ENCODE results near the gene NEMP2. TPM values are rescaled to one million over a fixed set of nuclear protein-coding genes. Genes with fewer than 3 reads are reported as not detected.
A peak's percentile ranks its signal among the peaks of the same experiment; 100 is the strongest.

The NEMP2 gene
- total RNA-seq, 1 experiment from 2014 or later = 16.9 TPM

DNA sequence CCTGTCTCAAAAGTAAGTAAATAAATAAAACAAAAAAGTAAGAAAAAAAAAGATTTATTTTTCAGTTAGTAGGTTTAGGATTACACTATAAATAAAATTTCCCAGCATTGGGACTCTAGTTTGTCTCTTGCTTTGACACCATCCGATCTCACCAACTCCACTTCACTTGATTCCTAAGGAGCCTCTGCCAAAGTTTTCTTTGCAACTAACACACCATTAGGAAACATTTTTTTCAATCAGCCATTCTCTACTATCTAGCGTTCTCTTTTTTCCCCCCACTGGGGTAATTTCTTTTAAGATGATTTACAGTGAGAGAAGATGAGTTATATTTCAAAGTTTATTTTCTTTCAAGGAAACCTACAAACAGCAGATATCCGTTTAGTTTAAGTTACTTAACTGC lies 10.6 kb upstream of the NEMP2 start:
- H3K36me3 ChIP-seq = no peaks in the 10 kb centered on the region
- H3K27ac ChIP-seq = peak overlapping the region; percentile 79
- H3K9me3 ChIP-seq (replicated peaks) = peaks cover 6% of the 10 kb centered on the region; the same call in 1 of the 2 replicates
- no peaks in the 10 kb centered on the region for H3K27me3 ChIP-seq (replicated peaks)
- H3K4me1 ChIP-seq (replicated peaks) = 0 out of 2 replicates have a peak, but pooled peaks cover 3% of the 10 kb centered on the region
- H3K4me3 ChIP-seq = peak overlapping the region; percentile 15
- DNase-seq (ENCODE audit: low read depth in 1 of 2, low spot score in 2 of 2) = peak in 1 of 2 experiments; percentile 45

DNA sequence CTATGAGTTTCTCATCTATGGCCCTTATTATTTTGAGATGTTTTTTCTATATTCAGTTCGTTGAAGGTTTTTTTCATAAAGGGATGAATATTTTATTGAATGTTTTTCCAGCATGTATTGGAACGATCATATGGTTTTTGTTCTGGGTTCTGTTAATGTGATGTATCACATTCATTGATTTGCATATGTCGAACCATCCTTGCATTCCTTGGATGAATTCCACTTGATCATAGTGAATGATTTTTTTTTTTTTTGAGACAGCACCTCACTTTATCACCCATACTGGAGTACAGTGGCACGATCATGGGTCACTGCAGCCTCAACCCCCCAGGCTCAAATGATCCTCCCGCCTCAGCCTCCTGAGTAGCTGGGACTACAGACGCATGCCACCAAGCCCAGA lies 5.5 kb upstream of the NEMP2 start:
- peaks cover 6% of the 10 kb centered on the region; the same call in 1 of the 2 replicates for H3K4me1 ChIP-seq (replicated peaks)
- H3K27ac ChIP-seq = no peak overlapping the region
- H3K4me3 ChIP-seq = no peak overlapping the region
- no peaks in the 10 kb centered on the region for H3K27me3 ChIP-seq (replicated peaks)
- no peak for DNase-seq (ENCODE audit: low read depth in 1 of 2, low spot score in 2 of 2)
- no peaks in the 10 kb centered on the region for H3K36me3 ChIP-seq
- H3K9me3 ChIP-seq (replicated peaks) = peaks cover 13% of the 10 kb centered on the region; the same call in 1 of the 2 replicates

DNA sequence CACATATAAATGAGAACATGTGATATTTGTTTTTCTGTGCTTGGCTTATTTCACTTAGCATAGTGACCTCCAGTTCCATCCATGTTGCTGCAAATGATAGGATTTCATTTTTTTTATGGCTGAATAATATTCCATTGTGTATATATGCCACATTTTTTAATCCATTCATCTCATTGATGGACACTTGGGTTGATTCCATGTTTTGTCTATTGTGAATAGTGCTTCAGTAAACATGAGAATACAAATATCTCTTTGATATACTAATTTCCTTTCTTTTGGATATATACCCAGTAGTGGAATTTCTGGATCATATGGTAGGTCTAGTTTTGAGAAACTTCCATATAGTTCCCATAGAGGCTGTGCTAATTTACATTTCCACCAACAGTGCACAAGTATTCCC lies 3.7 kb upstream of the NEMP2 start:
- peaks cover 12% of the 10 kb centered on the region for H3K4me1 ChIP-seq (replicated peaks)
- no peak overlapping the region for H3K27ac ChIP-seq
- no peak overlapping the region for H3K4me3 ChIP-seq
- no peaks in the 10 kb centered on the region for H3K36me3 ChIP-seq
- DNase-seq (ENCODE audit: low read depth in 1 of 2, low spot score in 2 of 2) = no peak
- H3K27me3 ChIP-seq (replicated peaks) = no peaks in the 10 kb centered on the region
- H3K9me3 ChIP-seq (replicated peaks) = peaks cover 13% of the 10 kb centered on the region; the same call in 1 of the 2 replicates

DNA sequence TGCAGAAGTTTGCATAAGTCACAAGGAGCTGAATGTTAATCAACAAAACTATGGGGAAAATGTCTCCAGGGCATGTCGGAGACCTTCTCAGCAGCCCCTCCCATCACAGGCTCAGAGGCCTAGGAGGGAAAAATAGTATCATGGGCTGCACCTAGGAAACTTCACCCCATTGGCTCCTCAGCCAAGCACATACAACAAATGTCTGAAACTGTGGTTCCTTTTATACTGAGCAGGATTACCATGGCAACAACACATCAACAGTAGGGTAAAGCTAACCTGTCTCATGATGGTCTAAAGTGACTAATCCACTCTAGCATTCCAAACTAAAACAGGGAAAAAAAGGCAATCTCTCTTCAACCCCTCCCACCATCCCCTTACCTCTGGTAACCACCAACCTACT lies 3.2 kb upstream of the NEMP2 start:
- no peak for DNase-seq (ENCODE audit: low read depth in 1 of 2, low spot score in 2 of 2)
- Histone ChIP-seq H3K36me3 (no peaks in the 10 kb centered on the region), H3K4me3 (no peak overlapping the region), H3K27me3 (replicated peaks) (no peaks in the 10 kb centered on the region), H3K4me1 (replicated peaks) (peaks cover 14% of the 10 kb centered on the region), H3K9me3 (replicated peaks) (peaks cover 13% of the 10 kb centered on the region; the same call in 1 of the 2 replicates), H3K27ac (no peak overlapping the region)

- H3K9me3 ChIP-seq (replicated peaks) = peaks cover 12% of the 10 kb centered on the region; the same call in 1 of the 2 replicates
- peak overlapping the region; percentile 83 for H3K4me3 ChIP-seq
- DNase-seq (ENCODE audit: low read depth in 1 of 2, low spot score in 2 of 2) = no peak
- H3K36me3 ChIP-seq = no peaks in the 10 kb centered on the region
- H3K27ac ChIP-seq = no peak overlapping the region
- H3K27me3 ChIP-seq (replicated peaks) = no peaks in the 10 kb centered on the region
- peaks cover 14% of the 10 kb centered on the region for H3K4me1 ChIP-seq (replicated peaks)
Measured at GRCh38 chr2:190535586-190535985, 1.1 kb upstream of the NEMP2 start.

DNA sequence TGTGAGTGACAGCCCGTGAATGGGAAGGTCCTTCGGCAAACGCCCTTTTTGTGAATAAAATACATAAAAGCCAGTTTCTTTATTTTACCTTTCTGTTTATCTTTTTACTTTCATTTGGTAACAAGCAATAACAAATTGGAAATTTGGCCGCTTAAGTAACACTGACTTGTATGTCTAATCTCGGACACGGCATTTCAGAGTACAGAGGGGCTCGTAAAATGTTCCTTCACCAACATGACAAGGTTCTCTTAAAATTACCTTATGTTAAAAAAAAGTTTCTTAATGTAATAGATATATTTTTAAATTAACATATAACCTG lies 558 bp upstream of the NEMP2 start:
- Histone ChIP-seq H3K27ac (peak overlapping the region; percentile 96), H3K9me3 (replicated peaks) (peaks cover 7% of the 10 kb centered on the region; the same call in 1 of the 2 replicates), H3K36me3 (no peaks in the 10 kb centered on the region), H3K27me3 (replicated peaks) (no peaks in the 10 kb centered on the region), H3K4me1 (replicated peaks) (peaks cover 14% of the 10 kb centered on the region), H3K4me3 (peak overlapping the region; percentile 83)
- no peak for DNase-seq (ENCODE audit: low read depth in 1 of 2, low spot score in 2 of 2)

DNA sequence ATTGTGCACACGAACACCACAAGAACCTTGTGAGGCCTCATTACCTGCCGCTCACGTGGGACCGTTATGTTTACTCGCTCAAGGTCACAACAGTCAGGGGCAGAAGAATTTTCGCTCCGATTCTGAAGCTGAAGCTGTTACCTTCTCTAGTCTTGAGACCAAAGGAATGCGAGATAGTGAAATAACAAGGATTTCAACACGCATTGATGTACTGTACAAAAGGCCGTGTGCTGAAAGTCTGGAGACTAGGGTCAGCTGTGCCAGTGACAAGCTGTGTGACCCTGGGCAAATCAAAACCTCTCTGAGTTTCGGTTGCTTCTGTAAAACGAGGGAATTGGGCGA lies 583 bp downstream of the NEMP2 start:
- no peaks in the 10 kb centered on the region for H3K27me3 ChIP-seq (replicated peaks)
- peak overlapping the region; percentile 96 for H3K27ac ChIP-seq
- peaks cover 17% of the 10 kb centered on the region for H3K4me1 ChIP-seq (replicated peaks)
- H3K36me3 ChIP-seq = no peaks in the 10 kb centered on the region
- peak overlapping the region; percentile 83 for H3K4me3 ChIP-seq
- H3K9me3 ChIP-seq (replicated peaks) = 0 out of 2 replicates have a peak, but pooled peaks cover 2% of the 10 kb centered on the region
- no peak for DNase-seq (ENCODE audit: low read depth in 1 of 2, low spot score in 2 of 2)

GRCh38 chr2:190533175-190533967 lies 1.2 kb downstream of the NEMP2 start:
- H3K36me3 ChIP-seq = no peaks in the 10 kb centered on the region
- no peaks in the 10 kb centered on the region for H3K9me3 ChIP-seq (replicated peaks)
- H3K27ac ChIP-seq = peak overlapping the region; percentile 96
- no peaks in the 10 kb centered on the region for H3K27me3 ChIP-seq (replicated peaks)
- peak in 1 of 2 experiments; percentile 45 for DNase-seq (ENCODE audit: low read depth in 1 of 2, low spot score in 2 of 2)
- peak overlapping the region; percentile 83 for H3K4me3 ChIP-seq
- H3K4me1 ChIP-seq (replicated peaks) = peaks cover 17% of the 10 kb centered on the region

DNA sequence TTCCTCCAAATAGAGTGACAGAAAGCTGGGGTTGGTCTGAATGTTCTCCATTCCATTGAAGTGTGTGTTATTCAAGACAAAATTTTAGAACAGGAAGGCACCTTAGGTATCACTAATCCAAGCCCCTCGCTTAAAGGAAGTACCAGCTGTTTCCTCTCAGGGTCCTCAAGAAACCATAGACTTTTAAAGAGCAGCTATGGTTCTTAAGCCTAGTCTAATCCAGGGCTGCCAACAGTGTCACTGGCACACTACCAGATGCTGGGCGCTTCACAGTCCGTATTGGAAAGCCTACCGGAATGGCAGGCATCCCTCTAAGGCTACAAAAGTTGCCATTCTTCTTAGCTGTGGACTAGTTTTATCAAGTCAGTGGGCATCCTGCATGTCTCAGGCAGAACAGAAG lies 1.9 kb downstream of the NEMP2 start:
- Histone ChIP-seq H3K36me3 (no peaks in the 10 kb centered on the region), H3K9me3 (replicated peaks) (no peaks in the 10 kb centered on the region), H3K4me1 (replicated peaks) (peaks cover 17% of the 10 kb centered on the region), H3K27ac (no peak overlapping the region), H3K27me3 (replicated peaks) (no peaks in the 10 kb centered on the region), H3K4me3 (no peak overlapping the region)
- no peak for DNase-seq (ENCODE audit: low read depth in 1 of 2, low spot score in 2 of 2)

DNA sequence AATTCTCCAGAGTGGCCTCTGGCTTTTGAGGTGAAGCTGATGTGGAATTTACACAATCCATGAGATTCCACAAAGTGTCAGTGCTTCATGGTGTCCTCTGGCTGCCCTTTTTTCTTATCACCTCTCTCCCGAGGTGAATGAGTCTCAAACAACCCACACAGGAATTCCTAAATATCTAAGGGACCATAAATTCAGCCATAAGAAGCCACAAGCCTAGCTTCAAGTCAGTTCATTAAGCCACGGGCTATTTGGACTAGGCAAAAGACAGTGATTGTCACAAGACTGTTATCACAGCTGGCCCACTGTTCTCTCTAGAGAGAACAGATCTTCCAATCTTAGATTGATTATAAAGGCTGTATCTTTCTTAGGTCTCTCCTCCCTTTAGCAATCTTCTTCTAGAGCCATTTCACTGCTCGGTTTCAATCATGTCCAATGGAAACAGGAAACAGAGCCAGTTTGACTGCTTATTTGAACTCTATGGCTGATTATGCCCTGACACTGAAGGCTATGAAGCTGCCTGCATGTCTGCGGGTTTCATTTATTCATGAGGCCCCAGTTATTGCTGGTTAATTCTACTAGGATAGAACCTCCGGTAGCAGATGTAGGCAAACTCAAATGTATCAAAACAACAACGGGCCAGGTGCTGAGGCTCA lies 4.1 kb downstream of the NEMP2 start:
- Histone ChIP-seq H3K36me3 (no peaks in the 10 kb centered on the region; the same call in 1 of the 2 replicates), H3K4me1 (replicated peaks) (peaks cover 13% of the 10 kb centered on the region), H3K27ac (no peak overlapping the region), H3K4me3 (no peak overlapping the region), H3K9me3 (replicated peaks) (no peaks in the 10 kb centered on the region), H3K27me3 (replicated peaks) (no peaks in the 10 kb centered on the region)
- no peak for DNase-seq (ENCODE audit: low read depth in 1 of 2, low spot score in 2 of 2)

DNA sequence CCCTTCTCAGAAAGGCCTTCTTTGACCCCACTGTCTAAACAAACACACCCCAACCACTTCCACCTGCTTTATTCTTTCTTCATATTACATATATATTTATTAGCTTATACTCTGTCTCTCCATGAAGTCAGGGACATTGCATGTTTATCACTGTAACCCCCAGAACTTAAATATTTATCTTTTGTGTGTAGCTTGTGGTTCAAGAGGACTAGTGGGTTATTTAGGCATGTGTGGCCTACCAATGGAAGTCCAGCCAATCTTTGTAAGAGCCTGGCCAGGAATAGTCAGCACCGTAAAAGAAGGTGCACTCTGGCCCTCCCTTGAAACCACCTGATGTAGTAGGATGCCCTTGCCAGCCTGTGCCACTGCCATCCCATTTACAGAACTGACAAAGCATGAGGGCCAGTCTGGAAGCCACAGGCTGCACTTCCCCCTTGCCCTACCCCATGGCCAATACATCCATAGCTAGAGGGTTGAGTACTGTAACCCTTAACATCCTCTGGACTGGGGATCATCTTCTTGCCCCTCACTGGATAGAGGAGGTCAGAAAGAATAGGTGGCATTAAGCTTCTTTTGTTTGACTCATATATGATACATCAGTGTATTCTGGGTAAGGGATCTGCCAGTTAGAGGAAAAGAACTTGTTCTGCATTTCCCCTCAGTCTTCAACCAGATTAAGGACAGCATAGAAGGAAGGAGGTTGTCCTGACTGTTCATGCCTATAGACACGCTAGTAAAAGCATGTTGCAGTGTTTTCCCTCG lies 4.9 kb downstream of the NEMP2 start:
- Histone ChIP-seq H3K27ac (no peak overlapping the region), H3K4me1 (replicated peaks) (peaks cover 13% of the 10 kb centered on the region), H3K9me3 (replicated peaks) (no peaks in the 10 kb centered on the region), H3K27me3 (replicated peaks) (no peaks in the 10 kb centered on the region), H3K36me3 (peaks cover 4% of the 10 kb centered on the region; the same call in 1 of the 2 replicates), H3K4me3 (no peak overlapping the region)
- no peak for DNase-seq (ENCODE audit: low read depth in 1 of 2, low spot score in 2 of 2)

DNA sequence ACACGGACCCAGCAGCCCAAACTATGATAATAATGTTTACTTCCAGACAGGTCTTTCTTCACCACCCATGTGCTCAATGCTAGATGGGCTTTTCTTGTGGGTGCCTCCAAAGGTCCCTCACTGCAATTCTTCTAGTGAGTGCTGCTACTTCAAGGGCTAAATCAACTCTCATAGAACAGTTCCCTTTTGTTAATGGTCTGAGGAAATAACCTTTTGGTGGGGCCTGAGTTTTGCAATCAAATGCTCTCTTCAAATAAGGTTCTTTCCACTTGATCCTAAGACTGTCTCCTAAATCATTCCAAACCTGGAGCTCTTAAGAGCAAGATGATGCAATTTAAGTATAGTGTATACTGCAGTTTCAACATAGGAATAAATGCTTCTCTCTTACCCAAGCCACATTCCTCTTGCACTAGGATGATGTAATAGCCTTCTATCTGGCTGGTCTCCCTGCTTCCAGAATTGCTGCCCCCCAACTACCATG lies 6.0 kb downstream of the NEMP2 start:
- DNase-seq (ENCODE audit: low read depth in 1 of 2, low spot score in 2 of 2) = no peak
- H3K4me1 ChIP-seq (replicated peaks) = peaks cover 8% of the 10 kb centered on the region

DNA sequence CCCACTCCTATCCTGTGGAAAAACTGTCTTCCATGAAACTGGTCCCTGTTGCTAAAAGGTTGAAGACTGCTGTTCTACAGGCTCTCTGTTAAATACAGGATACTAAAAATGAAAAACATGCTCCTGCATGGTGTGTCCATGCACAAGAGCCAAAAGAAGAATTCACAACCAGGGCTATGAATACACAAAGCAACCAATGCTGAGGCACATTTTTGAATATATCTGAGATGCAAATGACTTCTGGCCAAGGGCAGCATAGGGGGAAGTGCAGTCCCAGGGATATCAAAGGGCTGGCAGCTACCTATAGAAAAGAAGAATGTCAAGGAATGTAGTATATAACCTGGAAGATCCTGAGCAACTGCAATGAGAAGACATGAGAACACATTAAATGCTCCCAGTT lies 6.6 kb downstream of the NEMP2 start:
- H3K27ac ChIP-seq = no peak overlapping the region
- 0 out of 2 replicates have a peak, but pooled peaks cover 3% of the 10 kb centered on the region for H3K4me1 ChIP-seq (replicated peaks)
- no peaks in the 10 kb centered on the region for H3K9me3 ChIP-seq (replicated peaks)
- no peaks in the 10 kb centered on the region for H3K27me3 ChIP-seq (replicated peaks)
- no peak for DNase-seq (ENCODE audit: low read depth in 1 of 2, low spot score in 2 of 2)
- peaks cover 9% of the 10 kb centered on the region for H3K36me3 ChIP-seq
- H3K4me3 ChIP-seq = no peak overlapping the region

More for the DNA sequence above, 6.0 kb downstream of the NEMP2 start:
- no peaks in the 10 kb centered on the region for H3K27me3 ChIP-seq (replicated peaks)
- no peak overlapping the region for H3K27ac ChIP-seq
- H3K4me3 ChIP-seq = no peak overlapping the region
- no peaks in the 10 kb centered on the region for H3K9me3 ChIP-seq (replicated peaks)
- H3K36me3 ChIP-seq = peaks cover 6% of the 10 kb centered on the region; the same call in 1 of the 2 replicates

All from SJSA1 (cell line).